ENCODE data around the gene KIAA1210.

GRCh38 chrX:119069128-119069527 is 58.5 kb downstream of the KIAA1210 start:
- no peak for TF ChIP-seq CTCF (conservative IDR thresholded peaks at IDR 0.05 in 1 of 2, IDR thresholded peaks at IDR 0.05 in 1 of 2; ENCODE audit: extremely low read depth in 1 of 2, insufficient read depth in 1 of 2, low read depth in 1 of 2, low read length in 2 of 2)
- TF ChIP-seq EZH2 (IDR thresholded peaks at IDR 0.05; ENCODE audit: borderline replicate concordance, low read length), result no peak
